ENCODE results near the gene RNF145. TPM values are rescaled to one million over a fixed set of nuclear protein-coding genes. Genes with fewer than 3 reads are reported as not detected.
"Not testable (repeated sequence)": the region's sequence is repeated elsewhere in the genome, so short reads cannot be mapped to it uniquely, and the experiment has no call there.

Gene RNF145
- 25.4 TPM for total RNA-seq
- long read RNA-seq, partial matches to known transcripts: 2 of 3 reads
- long read RNA-seq, other reads (novel, unspliced or antisense): 0 of 3 reads

GRCh38 chr5:159209438-159210209 is at the start of gene RNF145:
Gene RNF145, minus strand, starts transcription at chr5:159209553. Its CDS starts 5,936 bp downstream, at chr5:159203617.
- DNase-seq (ENCODE audit: low spot score): peak; percentile 93
- intact Hi-C loops (cut with DNase I): loop anchor here (1.0 to 2.0 kb wide), 2 partner anchors 33 to 54 kb away; partner anchors contain the start of gene UBLCP1

GRCh38 chr5:159258361-159258760 is 49.0 kb upstream of the RNF145 start:
- intact Hi-C loops (cut with DNase I): no loop called here
- DNase-seq (ENCODE audit: low spot score): no peak

- intact Hi-C loops (cut with DNase I): no loop called here
- DNase-seq (ENCODE audit: low spot score): no peak
These were observed 48.4 kb upstream of the RNF145 start for GRCh38 chr5:159257629-159258283.

- intact Hi-C loops (cut with DNase I): no loop called here
- DNase-seq (ENCODE audit: low spot score): no peak
These were observed 47.7 kb upstream of the RNF145 start for GRCh38 chr5:159257007-159257406.

GRCh38 chr5:159252195-159252594 is 42.8 kb upstream of the RNF145 start:
- intact Hi-C loops (cut with DNase I): no loop called here
- DNase-seq (ENCODE audit: low spot score): no peak

GRCh38 chr5:159249158-159249557 is 39.8 kb upstream of the RNF145 start:
- no peak for DNase-seq (ENCODE audit: low spot score)
- intact Hi-C loops (cut with DNase I): no loop called here

GRCh38 chr5:159244890-159245289 is 35.5 kb upstream of the RNF145 start:
- no peak for DNase-seq (ENCODE audit: low spot score)
- intact Hi-C loops (cut with DNase I): no loop called here

GRCh38 chr5:159244163-159244562 is 34.8 kb upstream of the RNF145 start:
- intact Hi-C loops (cut with DNase I): no loop called here
- DNase-seq (ENCODE audit: low spot score): no peak

- DNase-seq (ENCODE audit: low spot score): no peak
- intact Hi-C loops (cut with DNase I): no loop called here
These were observed 34.0 kb upstream of the RNF145 start for GRCh38 chr5:159243385-159243784.

- intact Hi-C loops (cut with DNase I): no loop called here
- no peak for DNase-seq (ENCODE audit: low spot score)
These were observed 33.3 kb upstream of the RNF145 start for GRCh38 chr5:159242656-159243055.

- intact Hi-C loops (cut with DNase I): no loop called here
These were observed 32.7 kb upstream of the RNF145 start for GRCh38 chr5:159241946-159242552.

GRCh38 chr5:159240301-159240870 is 31.0 kb upstream of the RNF145 start:
- intact Hi-C loops (cut with DNase I): no loop called here
- no peak for DNase-seq (ENCODE audit: low spot score)

More at GRCh38 chr5:159241946-159242552, 32.7 kb upstream of the RNF145 start:
- no peak for DNase-seq (ENCODE audit: low spot score)

- DNase-seq (ENCODE audit: low spot score); intact Hi-C loops (cut with DNase I): not testable (repeated sequence)
These were observed 26.6 kb upstream of the RNF145 start for GRCh38 chr5:159235871-159236520.

GRCh38 chr5:159231167-159231566 is 21.8 kb upstream of the RNF145 start:
- intact Hi-C loops (cut with DNase I): no loop called here
- no peak for DNase-seq (ENCODE audit: low spot score)

- no peak for DNase-seq (ENCODE audit: low spot score)
- intact Hi-C loops (cut with DNase I): no loop called here
These were observed 21.3 kb upstream of the RNF145 start for GRCh38 chr5:159230657-159231056.

GRCh38 chr5:159228097-159228496 is 18.7 kb upstream of the RNF145 start:
- DNase-seq (ENCODE audit: low spot score); intact Hi-C loops (cut with DNase I): not testable (repeated sequence)

GRCh38 chr5:159227452-159227851 is 18.1 kb upstream of the RNF145 start:
- intact Hi-C loops (cut with DNase I): no loop called here
- DNase-seq (ENCODE audit: low spot score): no peak

GRCh38 chr5:159226451-159226850 is 17.1 kb upstream of the RNF145 start:
- intact Hi-C loops (cut with DNase I): no loop called here
- DNase-seq (ENCODE audit: low spot score): no peak

GRCh38 chr5:159224471-159224870 is 15.1 kb upstream of the RNF145 start:
- no peak for DNase-seq (ENCODE audit: low spot score)
- intact Hi-C loops (cut with DNase I): no loop called here

- intact Hi-C loops (cut with DNase I): no loop called here
- DNase-seq (ENCODE audit: low spot score): no peak
These were observed 14.1 kb upstream of the RNF145 start for GRCh38 chr5:159223469-159223868.

Data from cardiac septum (tissue), 1 donor.